ENCODE measurements around the gene IL16.
"Not testable (repeated sequence)": the region's sequence is repeated elsewhere in the genome, so short reads cannot be mapped to it uniquely, and the experiment has no call there.

Gene IL16

GRCh38 chr15:81330366-81331090, 133.8 kb downstream of the IL16 start:
- no peaks in the 10 kb centered on the region for H3K27me3 ChIP-seq (ENCODE audit: insufficient read depth, low read length)
- H3K27ac ChIP-seq (ENCODE audit: low read length) = no peak overlapping the region
- no peak overlapping the region for H3K9ac ChIP-seq (ENCODE audit: low read depth, low read length)
- H3K4me1 ChIP-seq (ENCODE audit: insufficient read depth, low read length) = no peaks in the 10 kb centered on the region
- H3K9me3 ChIP-seq (ENCODE audit: insufficient read depth, low read depth, low read length) = no peaks in the 10 kb centered on the region
- H3K36me3 ChIP-seq (ENCODE audit: insufficient read depth, low read depth, low read length) = no peaks in the 10 kb centered on the region
- H3K4me3 ChIP-seq (ENCODE audit: low read length) = no peak overlapping the region

- not testable (repeated sequence) for H3K9ac ChIP-seq (ENCODE audit: low read depth, low read length); H3K4me3 ChIP-seq (ENCODE audit: low read length); H3K27ac ChIP-seq (ENCODE audit: low read length); H3K36me3 ChIP-seq (ENCODE audit: insufficient read depth, low read depth, low read length); H3K4me1 ChIP-seq (ENCODE audit: insufficient read depth, low read length); H3K9me3 ChIP-seq (ENCODE audit: insufficient read depth, low read depth, low read length); H3K27me3 ChIP-seq (ENCODE audit: insufficient read depth, low read length)
Measured at GRCh38 chr15:81331141-81331540, 134.5 kb downstream of the IL16 start.

DNA sequence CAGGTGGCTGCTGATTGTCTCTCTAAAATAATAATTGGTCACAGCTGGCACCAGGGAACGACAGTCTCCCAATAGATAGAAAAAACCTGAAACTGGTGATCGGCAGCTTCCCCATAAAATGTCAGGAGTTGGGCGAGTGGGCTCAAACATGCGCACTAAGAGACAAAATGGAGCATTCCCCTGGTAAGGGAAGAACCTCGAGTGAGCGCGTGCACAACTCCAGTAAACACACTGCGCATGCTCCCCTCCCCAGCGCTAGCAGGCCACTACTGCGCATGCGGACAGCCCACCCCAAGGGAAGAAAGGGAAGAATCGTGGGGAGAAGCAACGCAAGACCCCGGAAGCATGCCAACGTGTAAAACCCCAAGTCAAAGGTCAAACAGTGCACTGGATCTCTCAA, 134.9 kb downstream of the IL16 start:
- Histone ChIP-seq H3K27ac (ENCODE audit: low read length) (no peak overlapping the region), H3K9me3 (ENCODE audit: insufficient read depth, low read depth, low read length) (no peaks in the 10 kb centered on the region), H3K27me3 (ENCODE audit: insufficient read depth, low read length) (no peaks in the 10 kb centered on the region), H3K4me1 (ENCODE audit: insufficient read depth, low read length) (no peaks in the 10 kb centered on the region), H3K9ac (ENCODE audit: low read depth, low read length) (no peak overlapping the region), H3K4me3 (ENCODE audit: low read length) (no peak overlapping the region), H3K36me3 (ENCODE audit: insufficient read depth, low read depth, low read length) (no peaks in the 10 kb centered on the region)

- no peak overlapping the region for H3K27ac ChIP-seq (ENCODE audit: low read length)
- no peak overlapping the region for H3K4me3 ChIP-seq (ENCODE audit: low read length)
- H3K27me3 ChIP-seq (ENCODE audit: insufficient read depth, low read length) = no peaks in the 10 kb centered on the region
- no peak overlapping the region for H3K9ac ChIP-seq (ENCODE audit: low read depth, low read length)
- H3K9me3 ChIP-seq (ENCODE audit: insufficient read depth, low read depth, low read length) = no peaks in the 10 kb centered on the region
- H3K4me1 ChIP-seq (ENCODE audit: insufficient read depth, low read length) = no peaks in the 10 kb centered on the region
- no peaks in the 10 kb centered on the region for H3K36me3 ChIP-seq (ENCODE audit: insufficient read depth, low read depth, low read length)
Measured at GRCh38 chr15:81332326-81332725, 135.6 kb downstream of the IL16 start.

GRCh38 chr15:81333363-81333762, 136.7 kb downstream of the IL16 start:
- Histone ChIP-seq H3K27me3 (ENCODE audit: insufficient read depth, low read length) (no peaks in the 10 kb centered on the region), H3K36me3 (ENCODE audit: insufficient read depth, low read depth, low read length) (no peaks in the 10 kb centered on the region), H3K4me1 (ENCODE audit: insufficient read depth, low read length) (no peaks in the 10 kb centered on the region), H3K27ac (ENCODE audit: low read length) (no peak overlapping the region), H3K9me3 (ENCODE audit: insufficient read depth, low read depth, low read length) (no peaks in the 10 kb centered on the region), H3K9ac (ENCODE audit: low read depth, low read length) (no peak overlapping the region), H3K4me3 (ENCODE audit: low read length) (no peak overlapping the region)

- no peaks in the 10 kb centered on the region for H3K27me3 ChIP-seq (ENCODE audit: insufficient read depth, low read length)
- H3K27ac ChIP-seq (ENCODE audit: low read length) = no peak overlapping the region
- no peak overlapping the region for H3K9ac ChIP-seq (ENCODE audit: low read depth, low read length)
- no peak overlapping the region for H3K4me3 ChIP-seq (ENCODE audit: low read length)
- no peaks in the 10 kb centered on the region for H3K9me3 ChIP-seq (ENCODE audit: insufficient read depth, low read depth, low read length)
- H3K36me3 ChIP-seq (ENCODE audit: insufficient read depth, low read depth, low read length) = no peaks in the 10 kb centered on the region
- no peaks in the 10 kb centered on the region for H3K4me1 ChIP-seq (ENCODE audit: insufficient read depth, low read length)
Measured at GRCh38 chr15:81334768-81335435, 138.2 kb downstream of the IL16 start.

- no peaks in the 10 kb centered on the region for H3K9me3 ChIP-seq (ENCODE audit: insufficient read depth, low read depth, low read length)
- no peaks in the 10 kb centered on the region for H3K36me3 ChIP-seq (ENCODE audit: insufficient read depth, low read depth, low read length)
- H3K4me1 ChIP-seq (ENCODE audit: insufficient read depth, low read length) = no peaks in the 10 kb centered on the region
Measured at GRCh38 chr15:81335631-81336030, 139.0 kb downstream of the IL16 start.

DNA sequence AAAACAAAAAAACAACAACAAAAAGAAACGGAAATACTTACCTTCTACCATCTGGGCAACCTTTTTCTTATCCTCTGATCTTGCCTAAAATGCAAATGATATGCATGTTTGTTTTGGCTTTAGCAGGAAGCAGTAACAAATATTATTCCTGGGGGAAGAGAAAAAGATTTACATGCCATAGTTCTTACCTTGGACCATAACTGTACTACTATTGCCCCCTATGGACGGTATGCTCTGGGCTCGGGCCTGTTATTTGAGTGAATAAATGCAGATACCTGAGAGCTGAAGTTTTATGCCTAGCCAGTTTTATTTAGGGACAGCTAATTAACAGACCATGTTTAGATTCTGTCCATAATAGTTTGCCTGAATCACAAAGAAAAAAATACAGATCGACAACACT, 139.9 kb downstream of the IL16 start:
- Histone ChIP-seq H3K27me3 (ENCODE audit: insufficient read depth, low read length) (no peaks in the 10 kb centered on the region), H3K9ac (ENCODE audit: low read depth, low read length) (no peak overlapping the region), H3K4me3 (ENCODE audit: low read length) (no peak overlapping the region), H3K4me1 (ENCODE audit: insufficient read depth, low read length) (no peaks in the 10 kb centered on the region), H3K27ac (ENCODE audit: low read length) (no peak overlapping the region), H3K36me3 (ENCODE audit: insufficient read depth, low read depth, low read length) (no peaks in the 10 kb centered on the region), H3K9me3 (ENCODE audit: insufficient read depth, low read depth, low read length) (no peaks in the 10 kb centered on the region)

More at GRCh38 chr15:81335631-81336030, 139.0 kb downstream of the IL16 start:
- no peaks in the 10 kb centered on the region for H3K27me3 ChIP-seq (ENCODE audit: insufficient read depth, low read length)
- no peak overlapping the region for H3K4me3 ChIP-seq (ENCODE audit: low read length)
- H3K9ac ChIP-seq (ENCODE audit: low read depth, low read length) = no peak overlapping the region
- no peak overlapping the region for H3K27ac ChIP-seq (ENCODE audit: low read length)

GRCh38 chr15:81337241-81337640, 140.6 kb downstream of the IL16 start:
- Histone ChIP-seq H3K9ac (ENCODE audit: low read depth, low read length) (no peak overlapping the region), H3K27ac (ENCODE audit: low read length) (no peak overlapping the region), H3K36me3 (ENCODE audit: insufficient read depth, low read depth, low read length) (no peaks in the 10 kb centered on the region), H3K4me3 (ENCODE audit: low read length) (no peak overlapping the region), H3K9me3 (ENCODE audit: insufficient read depth, low read depth, low read length) (no peaks in the 10 kb centered on the region), H3K27me3 (ENCODE audit: insufficient read depth, low read length) (no peaks in the 10 kb centered on the region), H3K4me1 (ENCODE audit: insufficient read depth, low read length) (no peaks in the 10 kb centered on the region)

GRCh38 chr15:81337713-81338157, 141.1 kb downstream of the IL16 start:
- no peaks in the 10 kb centered on the region for H3K9me3 ChIP-seq (ENCODE audit: insufficient read depth, low read depth, low read length)
- no peak overlapping the region for H3K27ac ChIP-seq (ENCODE audit: low read length)
- H3K4me3 ChIP-seq (ENCODE audit: low read length) = no peak overlapping the region

GRCh38 chr15:81338170-81339007, 141.7 kb downstream of the IL16 start:
- Histone ChIP-seq H3K4me1 (ENCODE audit: insufficient read depth, low read length) (no peaks in the 10 kb centered on the region), H3K9ac (ENCODE audit: low read depth, low read length) (no peak overlapping the region), H3K36me3 (ENCODE audit: insufficient read depth, low read depth, low read length) (no peaks in the 10 kb centered on the region), H3K9me3 (ENCODE audit: insufficient read depth, low read depth, low read length) (no peaks in the 10 kb centered on the region), H3K27ac (ENCODE audit: low read length) (no peak overlapping the region), H3K4me3 (ENCODE audit: low read length) (no peak overlapping the region), H3K27me3 (ENCODE audit: insufficient read depth, low read length) (no peaks in the 10 kb centered on the region)

More at GRCh38 chr15:81337713-81338157, 141.1 kb downstream of the IL16 start:
- Histone ChIP-seq H3K36me3 (ENCODE audit: insufficient read depth, low read depth, low read length) (no peaks in the 10 kb centered on the region), H3K9ac (ENCODE audit: low read depth, low read length) (no peak overlapping the region), H3K4me1 (ENCODE audit: insufficient read depth, low read length) (no peaks in the 10 kb centered on the region), H3K27me3 (ENCODE audit: insufficient read depth, low read length) (no peaks in the 10 kb centered on the region)

All from iPS-20b (cell line).